Activated CD8-positive, alpha-beta T cell treated with anti-CD3 and anti-CD28 coated beads, Interleukin-2, amount 10 ng/mL, durations not matched to agents 7 days and 5 days (primary cell): Measurements from ENCODE around the gene PSEN2. TPM values are rescaled to one million over a fixed set of nuclear protein-coding genes. Genes with fewer than 3 reads are reported as not detected.

Source experiments
- ATAC-seq: fragments of 150-1000 bp; cut with Tn5 transposase; one replicate; pipeline ENCODE4 v1.10.0; 2021; ENCODE audit warnings: moderate library complexity
- CTCF ChIA-PET: fragments of 350-600 bp; sonication (Branson Sonifier 250); formaldehyde crosslinking; loops from one replicate; lab custom pipeline; 2021; ENCODE audit warnings: antibody characterized with exemption; lab: Charles Lee
- POLR2A ChIA-PET: fragments of 350-600 bp; sonication (Branson Sonifier 250); formaldehyde crosslinking; loops from one replicate; lab custom pipeline; 2021; ENCODE audit warnings: antibody characterized with exemption; lab: Charles Lee
- DNase-seq: peaks from one replicate; pipeline ENCODE4 v3.0.0-alpha.2; 2020
- H3K27ac Mint-ChIP-seq: one replicate; pipeline ENCODE4 v1.8.0; 2021; ENCODE audit warnings: mild to moderate bottlenecking, mixed read lengths
- H3K27me3 Mint-ChIP-seq: one replicate; pipeline ENCODE4 v1.8.0; 2021; ENCODE audit warnings: low read depth, mixed read lengths
- H3K36me3 Mint-ChIP-seq: one replicate; pipeline ENCODE4 v1.8.0; 2021; ENCODE audit warnings: low read depth, mixed read lengths
- H3K4me1 Mint-ChIP-seq: one replicate; pipeline ENCODE4 v1.8.0; 2021; ENCODE audit warnings: low read depth, mixed read lengths
- H3K4me3 Mint-ChIP-seq: one replicate; pipeline ENCODE4 v1.8.0; 2021; ENCODE audit warnings: mild to moderate bottlenecking, mixed read lengths
- H3K9me3 Mint-ChIP-seq: one replicate; pipeline ENCODE4 v1.8.0; 2022; ENCODE audit warnings: mixed read lengths; ENCODE audit not compliant: insufficient read depth
- total RNA-seq, 2 experiments: library from RNA; stranded (reverse); gene quantifications; one replicate each; pipeline ENCODE4 v1.2.3, GENCODE V29; 2021

PSEN2 gene
- total RNA-seq, 2 experiments from 2014 or later = 3.0 to 3.6 TPM

DNA sequence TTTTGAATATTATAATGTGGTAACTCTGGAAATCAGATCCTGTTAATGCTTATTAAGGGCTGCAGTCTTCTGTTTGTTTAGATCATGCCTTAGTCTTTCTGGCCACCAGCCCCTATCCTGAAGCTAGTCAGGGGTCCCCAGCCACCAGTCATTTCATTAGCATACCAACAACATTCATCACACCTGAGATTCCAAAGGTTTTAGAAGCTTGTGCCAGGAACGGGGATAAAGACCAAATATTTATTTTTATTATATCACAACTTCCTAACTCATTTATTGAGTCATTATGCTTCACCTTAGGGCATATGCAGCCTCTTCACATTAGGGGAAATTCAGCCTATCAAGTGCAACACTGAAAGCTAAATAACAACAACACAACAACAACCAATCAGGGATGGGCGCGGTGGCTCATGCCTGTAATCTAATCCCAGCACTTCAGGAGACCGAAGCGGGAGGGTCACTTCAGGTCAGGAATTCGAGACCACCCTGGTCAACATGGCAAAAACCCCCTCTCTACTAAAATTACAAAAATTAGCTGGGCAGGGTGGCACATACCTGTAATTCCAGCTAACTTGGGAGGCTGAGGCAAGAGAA is 2.9 kb upstream of the PSEN2 start:
- Mint-ChIP-seq H3K27ac (no peak overlapping the region), H3K27me3 (peaks cover 32% of the 10 kb centered on the region), H3K36me3 (no peaks in the 10 kb centered on the region), H3K4me1 (peaks cover 23% of the 10 kb centered on the region), H3K9me3 (no peaks in the 10 kb centered on the region), H3K4me3 (no peak overlapping the region)
- CTCF ChIA-PET = interaction anchor here (1.2 to 1.3 kb wide), 2 partner anchors 17 to 241 kb away, joined by 4 to 6 read pairs; no protein-coding TSS in a partner anchor
- DNase-seq = no peak
- no peak for ATAC-seq
- POLR2A ChIA-PET = no interaction called here

DNA sequence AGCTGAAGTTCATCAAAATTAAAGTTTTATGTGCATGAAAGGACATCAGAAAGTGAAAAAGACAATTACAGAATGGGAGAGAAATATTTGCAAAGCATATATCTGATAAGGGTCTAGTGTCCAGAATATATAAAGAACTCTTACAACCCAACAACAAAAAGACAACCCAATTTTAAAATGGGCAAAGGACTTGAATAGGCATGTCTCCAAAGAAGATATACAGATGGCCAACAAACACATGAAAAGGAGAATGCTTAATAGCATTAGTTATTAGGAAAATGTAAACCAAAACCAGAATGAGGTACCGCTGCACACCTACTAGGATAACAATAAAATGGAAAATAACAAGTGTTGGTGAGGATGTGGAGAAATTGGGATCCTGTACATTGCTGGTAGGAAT is 1.7 kb upstream of the PSEN2 start:
- CTCF ChIA-PET = interaction anchor here (1.3 kb wide), 1 partner anchor 15 kb away, joined by 4 read pairs; no protein-coding TSS in a partner anchor
- DNase-seq = no peak
- ATAC-seq = no peak
- Mint-ChIP-seq H3K4me1 (peaks cover 13% of the 10 kb centered on the region), H3K4me3 (no peak overlapping the region), H3K27ac (no peak overlapping the region), H3K27me3 (peaks cover 31% of the 10 kb centered on the region), H3K36me3 (no peaks in the 10 kb centered on the region), H3K9me3 (no peaks in the 10 kb centered on the region)
- POLR2A ChIA-PET = no interaction called here

DNA sequence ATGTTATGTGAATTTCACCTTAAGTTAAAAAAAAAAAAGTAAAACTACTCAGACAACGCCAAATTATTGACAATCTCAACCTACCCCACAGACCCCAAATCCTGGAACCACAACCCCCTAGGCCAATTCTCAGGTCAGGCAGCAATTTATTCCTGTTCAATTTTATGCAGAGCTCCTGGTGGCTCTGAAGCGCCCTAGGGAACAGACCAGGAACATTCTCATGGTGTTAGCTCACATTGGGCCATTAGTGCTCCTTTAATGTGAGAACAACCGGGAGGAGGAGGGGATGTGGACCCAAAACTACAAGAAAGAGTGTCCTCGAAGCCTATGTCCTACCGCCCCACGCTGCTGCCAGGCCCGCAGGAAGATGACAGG is 403 bp upstream of the PSEN2 start:
- POLR2A ChIA-PET = interaction anchor here (0.6 kb wide), 1 partner anchor 70 kb away, joined by 4 read pairs; no protein-coding TSS in a partner anchor
- H3K27me3 Mint-ChIP-seq = peaks cover 25% of the 10 kb centered on the region
- no peak for DNase-seq
- ATAC-seq = no peak
- CTCF ChIA-PET = interaction anchor here (0.6 to 1.3 kb wide), 2 partner anchors 13 to 19 kb away, joined by 3 to 5 read pairs; no protein-coding TSS in a partner anchor
- peak overlapping the region; percentile 75 for H3K4me3 Mint-ChIP-seq
- no peaks in the 10 kb centered on the region for H3K36me3 Mint-ChIP-seq
- H3K9me3 Mint-ChIP-seq = no peaks in the 10 kb centered on the region
- H3K27ac Mint-ChIP-seq = peak overlapping the region; percentile 56
- peaks cover 11% of the 10 kb centered on the region for H3K4me1 Mint-ChIP-seq

DNA sequence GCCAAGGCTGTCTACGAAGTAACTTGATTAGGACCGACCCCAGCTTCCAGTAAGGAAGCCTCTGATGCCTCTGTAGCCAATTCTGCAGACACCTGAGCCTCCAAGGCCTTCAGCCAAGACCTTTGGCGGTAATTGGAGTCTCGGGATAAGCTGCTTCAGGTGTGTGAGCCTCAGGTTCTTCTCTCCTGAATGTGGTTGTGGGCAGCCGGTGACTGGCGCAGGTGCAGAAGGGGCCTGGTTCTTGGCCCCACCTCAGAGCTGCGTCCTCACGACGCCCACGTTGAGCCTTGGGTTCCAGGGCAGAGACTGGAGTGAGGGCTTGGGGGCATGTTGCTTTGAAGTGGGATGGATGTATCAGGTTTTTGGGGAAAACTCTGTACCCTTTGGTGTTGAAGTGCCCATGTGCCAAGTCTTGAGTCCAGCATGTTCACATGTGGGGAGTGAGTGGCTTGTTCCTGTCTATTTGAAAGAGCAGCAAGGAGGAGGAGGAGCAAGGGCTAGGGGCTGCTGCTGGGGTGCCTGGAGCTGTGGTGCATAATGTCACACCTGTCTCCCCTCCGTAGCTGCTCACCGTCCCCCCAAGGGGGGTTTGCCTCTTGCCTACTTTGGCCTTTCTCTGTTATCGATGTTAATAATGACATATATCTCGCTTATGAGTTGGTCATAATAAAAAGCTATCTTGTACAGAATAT is 1.4 kb downstream of the PSEN2 start:
- Mint-ChIP-seq H3K27ac (no peak overlapping the region), H3K9me3 (no peaks in the 10 kb centered on the region), H3K27me3 (peaks cover 20% of the 10 kb centered on the region), H3K4me3 (peak overlapping the region; percentile 70), H3K36me3 (no peaks in the 10 kb centered on the region), H3K4me1 (peaks cover 11% of the 10 kb centered on the region)
- no peak for DNase-seq
- ChIA-PET POLR2A (interaction anchor here (2.1 kb wide), 1 partner anchor 11 kb away, joined by 10 read pairs; no protein-coding TSS in a partner anchor), CTCF (interaction anchor here (0.7 kb wide), 1 partner anchor 11 kb away, joined by 3 read pairs; no protein-coding TSS in a partner anchor)
- no peak for ATAC-seq

DNA sequence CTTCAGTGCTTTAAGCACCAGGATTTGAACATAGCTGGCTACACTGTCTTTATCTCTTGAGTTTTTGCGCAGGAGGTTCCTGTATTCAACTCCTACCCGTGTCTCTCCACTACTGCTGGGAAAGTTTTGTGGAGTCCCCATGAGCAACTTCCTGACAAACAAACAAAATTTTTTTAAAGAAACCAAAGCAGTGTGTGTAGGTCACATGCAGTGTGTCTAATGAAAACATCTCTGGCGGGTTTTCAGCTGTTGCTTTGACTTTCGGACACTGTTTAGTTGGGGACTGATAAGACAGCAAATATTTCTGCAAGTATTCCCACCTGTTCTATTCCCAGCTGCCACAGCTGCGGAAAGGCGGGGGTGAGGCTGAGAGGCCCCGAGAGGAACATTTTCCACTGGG is 2.0 kb downstream of the PSEN2 start:
- Mint-ChIP-seq H3K4me3 (no peak overlapping the region), H3K4me1 (peaks cover 11% of the 10 kb centered on the region), H3K36me3 (no peaks in the 10 kb centered on the region), H3K27me3 (peaks cover 20% of the 10 kb centered on the region), H3K27ac (no peak overlapping the region), H3K9me3 (no peaks in the 10 kb centered on the region)
- ATAC-seq (no peak), DNase-seq (no peak)
- POLR2A ChIA-PET = interaction anchor here (2.1 kb wide), 1 partner anchor 10 kb away, joined by 10 read pairs; no protein-coding TSS in a partner anchor
- CTCF ChIA-PET = interaction anchor here (0.7 kb wide), 1 partner anchor 10 kb away, joined by 3 read pairs; no protein-coding TSS in a partner anchor

DNA sequence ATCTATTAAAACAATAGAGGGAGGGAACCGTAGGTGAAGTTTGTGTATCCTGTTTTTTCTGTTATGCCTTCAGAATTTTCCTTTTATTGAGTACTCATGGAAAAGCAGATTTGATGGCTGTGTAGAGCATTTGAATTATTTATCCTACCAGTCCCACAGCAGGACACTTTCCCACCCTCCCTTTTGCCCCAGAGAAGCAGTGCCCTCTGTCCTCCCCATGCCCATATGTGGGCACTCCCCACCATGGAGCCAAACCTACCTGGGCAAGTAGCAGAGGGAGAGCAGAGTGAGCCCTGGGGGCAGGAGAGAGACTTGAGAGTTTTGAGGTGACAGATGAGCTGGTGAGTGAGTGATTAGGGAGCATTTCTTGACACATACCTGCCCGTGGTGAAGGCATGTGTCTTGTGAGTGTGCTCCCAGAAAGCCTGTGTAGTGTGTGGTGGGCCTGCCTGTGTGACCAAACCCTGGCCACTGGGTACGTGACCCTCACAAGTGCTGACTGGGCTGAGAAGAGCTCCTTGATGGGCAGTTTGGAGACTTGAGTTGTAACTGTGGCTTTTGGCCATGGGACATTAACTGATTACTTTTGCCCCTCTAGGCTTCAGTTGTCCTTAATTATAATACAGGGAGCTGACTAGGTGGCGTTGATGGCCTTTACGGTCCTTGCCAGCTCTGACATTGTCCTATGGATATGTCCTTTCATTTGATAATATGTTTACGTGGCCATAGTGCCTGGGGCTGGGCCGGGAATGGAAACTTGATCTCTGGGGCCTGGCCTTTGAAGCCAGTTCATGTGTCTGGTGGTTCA is 3.6 kb downstream of the PSEN2 start:
- Mint-ChIP-seq H3K9me3 (no peaks in the 10 kb centered on the region), H3K4me1 (peaks cover 11% of the 10 kb centered on the region), H3K27ac (no peak overlapping the region), H3K27me3 (peaks cover 13% of the 10 kb centered on the region), H3K4me3 (no peak overlapping the region), H3K36me3 (no peaks in the 10 kb centered on the region)
- CTCF ChIA-PET = interaction anchor here (1.3 kb wide), 1 partner anchor 9 kb away, joined by 4 read pairs; no protein-coding TSS in a partner anchor
- DNase-seq (no peak), ATAC-seq (no peak)
- POLR2A ChIA-PET = no interaction called here

DNA sequence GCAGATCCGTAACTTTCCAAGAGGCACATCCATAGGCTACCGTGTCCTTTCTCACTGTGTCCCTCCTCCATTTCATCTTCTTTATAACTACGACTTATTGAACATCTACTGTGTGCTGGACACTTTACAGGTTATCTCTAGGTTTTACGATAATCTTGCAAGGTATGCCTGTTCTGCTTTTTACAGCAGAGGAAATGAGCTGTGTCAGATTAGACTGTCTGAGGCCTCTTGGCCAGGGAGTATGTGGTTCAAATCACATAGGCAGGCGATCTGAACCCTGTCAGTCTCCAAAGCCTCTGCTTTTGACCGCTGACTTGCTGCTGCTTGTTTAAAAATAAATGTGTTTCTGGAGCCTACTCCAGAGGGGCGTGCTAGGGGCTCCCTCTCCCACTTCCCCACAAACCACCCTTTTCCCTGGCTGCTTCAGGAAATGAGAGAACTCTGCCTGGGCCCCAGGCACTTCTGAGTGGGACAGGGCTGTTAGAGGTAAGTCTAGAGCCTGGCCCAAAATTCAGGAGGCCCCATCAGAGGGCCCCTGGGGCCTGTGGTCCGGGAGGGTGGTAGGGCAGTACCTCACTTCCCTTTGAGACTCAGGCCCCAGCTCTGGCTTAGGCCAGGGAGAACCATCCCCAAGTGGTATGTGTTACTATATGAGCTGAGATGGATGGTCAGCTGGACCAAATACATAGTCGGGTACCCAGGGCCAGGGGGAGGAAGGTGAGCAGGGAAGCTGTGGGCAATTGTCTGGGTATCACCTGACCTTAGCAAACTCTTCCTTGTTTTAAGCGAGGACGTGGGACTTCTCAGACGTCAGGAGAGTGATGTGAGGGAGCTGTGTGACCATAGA is 4.4 kb downstream of the PSEN2 start:
- DNase-seq (no peak), ATAC-seq (no peak)
- peaks cover 11% of the 10 kb centered on the region for H3K4me1 Mint-ChIP-seq
- H3K27ac Mint-ChIP-seq = no peak overlapping the region
- CTCF ChIA-PET = interaction anchor here (1.3 kb wide), 1 partner anchor 8 kb away, joined by 4 read pairs; no protein-coding TSS in a partner anchor
- H3K9me3 Mint-ChIP-seq = no peaks in the 10 kb centered on the region
- H3K36me3 Mint-ChIP-seq = no peaks in the 10 kb centered on the region
- H3K27me3 Mint-ChIP-seq = peaks cover 8% of the 10 kb centered on the region
- no peak overlapping the region for H3K4me3 Mint-ChIP-seq
- POLR2A ChIA-PET = no interaction called here

DNA sequence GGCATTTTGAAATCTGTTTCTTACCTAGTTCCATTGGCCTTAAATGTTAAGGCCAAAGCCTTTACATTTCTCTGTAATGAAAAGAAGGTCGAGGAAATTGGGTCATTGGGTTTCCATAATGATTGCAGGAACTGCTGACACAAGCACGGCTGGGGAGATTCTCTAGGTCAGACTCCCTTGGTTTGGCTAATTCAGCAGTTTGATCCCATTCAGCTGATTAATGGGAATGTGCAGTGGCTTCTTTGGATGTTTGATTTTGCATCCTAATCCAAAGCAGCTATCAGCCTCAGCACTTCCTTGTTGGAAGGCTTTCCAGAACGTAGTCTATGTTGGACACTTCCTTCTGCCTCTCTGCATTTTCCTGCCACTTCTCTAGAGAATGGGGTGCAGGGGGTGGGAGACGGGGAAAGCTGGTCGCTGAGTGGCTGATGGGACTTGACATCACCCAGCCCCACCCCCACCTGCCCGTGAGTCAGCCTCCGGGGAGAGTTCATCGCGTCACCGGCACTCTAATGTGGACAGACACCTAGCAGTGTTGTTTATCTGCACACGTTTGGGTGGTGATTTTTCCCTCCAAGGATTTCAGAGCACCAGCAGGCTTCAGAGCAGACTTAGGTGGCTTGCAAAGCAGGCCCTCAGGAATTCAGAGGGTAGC is 5.4 kb downstream of the PSEN2 start:
- Mint-ChIP-seq H3K4me1 (peaks cover 6% of the 10 kb centered on the region), H3K36me3 (peaks cover 1% of the 10 kb centered on the region), H3K27ac (no peak overlapping the region), H3K27me3 (peaks cover 5% of the 10 kb centered on the region), H3K9me3 (no peaks in the 10 kb centered on the region), H3K4me3 (no peak overlapping the region)
- DNase-seq (no peak), ATAC-seq (no peak)
- ChIA-PET POLR2A (no interaction called here), CTCF (interaction anchor here (1.3 kb wide), 1 partner anchor 7 kb away, joined by 4 read pairs; no protein-coding TSS in a partner anchor)

DNA sequence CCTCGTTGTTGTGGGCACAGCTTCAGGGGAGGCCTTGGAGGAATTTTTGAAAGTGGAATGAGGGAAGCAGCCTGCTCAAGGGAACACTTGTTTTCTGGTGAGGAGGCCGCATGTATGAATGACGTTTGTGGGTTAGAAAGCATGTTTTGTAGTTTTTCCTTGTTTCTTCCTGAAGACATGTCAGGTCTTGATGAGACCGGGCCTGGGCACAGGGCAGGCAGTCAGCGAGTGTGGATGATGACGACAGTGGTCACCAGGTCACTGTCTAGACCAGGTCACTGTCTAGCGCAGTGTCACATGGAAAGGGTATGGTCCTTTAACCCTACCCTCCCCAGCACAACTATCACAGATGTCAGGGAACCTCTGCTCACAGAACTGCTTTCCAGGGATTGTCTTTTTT is 7.3 kb downstream of the PSEN2 start:
- Mint-ChIP-seq H3K27me3 (no peaks in the 10 kb centered on the region), H3K27ac (no peak overlapping the region), H3K36me3 (peaks cover 2% of the 10 kb centered on the region), H3K9me3 (no peaks in the 10 kb centered on the region), H3K4me1 (peaks cover 10% of the 10 kb centered on the region), H3K4me3 (no peak overlapping the region)
- ChIA-PET CTCF (no interaction called here), POLR2A (interaction anchor here (0.6 to 1.4 kb wide), 2 partner anchors 61 to 73 kb away, joined by 3 to 6 read pairs; no protein-coding TSS in a partner anchor)
- DNase-seq (no peak), ATAC-seq (no peak)

DNA sequence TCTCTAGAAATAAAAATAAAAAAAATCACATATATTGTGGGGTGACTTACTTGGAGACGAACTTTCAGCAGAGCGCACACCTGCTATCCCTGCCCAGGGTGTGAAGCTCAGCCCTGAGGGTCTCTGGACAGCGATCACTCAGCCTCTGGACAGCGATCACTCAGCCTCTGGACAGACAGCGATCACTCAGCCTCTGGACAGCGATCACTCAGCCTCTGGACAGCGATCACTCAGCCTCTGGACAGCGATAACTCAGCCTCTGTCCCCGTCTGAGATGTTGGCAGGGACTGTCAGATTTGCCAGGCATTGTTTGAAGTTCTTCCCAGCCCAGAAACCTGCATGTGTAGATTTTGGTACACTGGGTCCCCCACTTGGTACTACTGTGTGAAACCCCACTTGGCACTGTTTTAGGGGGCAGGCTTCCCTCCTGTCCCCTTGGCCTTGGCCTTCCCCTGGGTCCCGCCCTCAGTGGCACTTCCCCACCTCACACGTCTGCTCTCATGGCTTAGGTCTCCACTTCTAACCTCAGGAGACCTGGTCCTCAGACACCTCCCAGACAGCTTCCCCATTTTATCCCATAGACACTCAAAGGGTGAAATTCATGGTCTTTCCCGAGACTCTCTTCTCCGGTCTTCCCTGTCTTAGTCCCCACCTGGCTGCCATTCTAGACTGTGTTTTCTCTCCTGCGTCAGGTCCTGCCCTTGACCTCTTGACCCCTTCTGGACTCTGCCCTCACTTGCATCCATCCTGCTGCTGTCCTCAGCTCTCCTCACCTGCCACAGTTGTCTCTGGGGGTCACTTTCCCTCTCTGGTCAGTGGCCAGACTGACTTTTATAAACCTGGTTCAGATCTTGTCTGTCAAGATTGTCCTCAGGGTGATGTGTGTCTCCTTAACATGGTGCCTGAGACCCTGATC is 10.2 kb downstream of the PSEN2 start:
- H3K27ac Mint-ChIP-seq = peak overlapping the region; percentile 7
- peaks cover 5% of the 10 kb centered on the region for H3K36me3 Mint-ChIP-seq
- peaks cover 39% of the 10 kb centered on the region for H3K4me1 Mint-ChIP-seq
- no peak overlapping the region for H3K4me3 Mint-ChIP-seq
- DNase-seq = no peak
- POLR2A ChIA-PET = interaction anchor here (0.7 kb wide), 1 partner anchor 20 kb away, joined by 4 read pairs; no protein-coding TSS in a partner anchor
- no peaks in the 10 kb centered on the region for H3K27me3 Mint-ChIP-seq
- H3K9me3 Mint-ChIP-seq = no peaks in the 10 kb centered on the region
- no peak for ATAC-seq
- CTCF ChIA-PET = interaction anchor here (1.3 kb wide), 1 partner anchor 53 kb away, joined by 3 read pairs; no protein-coding TSS in a partner anchor
